ENCODE measurements around the gene WDR64.

Gene WDR64

DNA sequence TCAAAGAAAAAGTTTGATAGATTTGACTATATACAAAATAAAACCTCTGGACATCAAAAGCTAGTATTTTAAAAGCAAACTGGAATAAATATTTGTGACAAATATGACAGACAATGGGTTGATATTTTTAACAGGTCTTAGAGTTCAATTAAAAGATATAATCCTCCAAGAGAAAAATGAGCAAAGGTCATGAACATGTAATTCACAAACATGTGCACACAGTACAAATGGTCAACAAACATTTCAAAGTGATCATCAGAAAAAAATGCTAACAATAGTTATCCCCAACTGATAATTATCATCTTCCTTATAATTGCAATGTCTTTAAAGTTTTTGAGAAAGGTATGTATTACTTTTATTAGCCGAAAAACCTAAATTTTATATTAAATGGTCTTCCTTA, 32.0 kb downstream of the WDR64 start:
- TF ChIP-seq POLR2A (IDR thresholded peaks at IDR 0.05; ENCODE audit: extremely low read depth, insufficient read length) (no peak), MYC (IDR thresholded peaks at IDR 0.05; ENCODE audit: low read depth, low read length) (no peak), CTCF (IDR thresholded peaks at IDR 0.05; ENCODE audit: low read depth, low read length) (no peak)
- TF ChIP-seq, protein P1, sequence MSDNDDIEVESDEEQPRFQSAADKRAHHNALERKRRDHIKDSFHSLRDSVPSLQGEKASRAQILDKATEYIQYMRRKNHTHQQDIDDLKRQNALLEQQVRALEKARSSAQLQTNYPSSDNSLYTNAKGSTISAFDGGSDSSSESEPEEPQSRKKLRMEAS (IDR thresholded peaks at IDR 0.05; ENCODE audit: low read depth, low read length) = no peak
- no peak for DNase-seq (ENCODE audit: low read depth)
- H3K4me3 ChIP-seq (ENCODE audit: low read depth, low read length) = no peak overlapping the region

GRCh38 chr1:241688940-241689368, 36.9 kb downstream of the WDR64 start:
- H3K4me3 ChIP-seq (ENCODE audit: low read depth, low read length) = no peak overlapping the region
- no peak for TF ChIP-seq POLR2A (IDR thresholded peaks at IDR 0.05; ENCODE audit: extremely low read depth, insufficient read length)
- TF ChIP-seq, protein P1 (IDR thresholded peaks at IDR 0.05; ENCODE audit: low read depth, low read length) = no peak
- no peak for TF ChIP-seq MYC (IDR thresholded peaks at IDR 0.05; ENCODE audit: low read depth, low read length)
- TF ChIP-seq CTCF (IDR thresholded peaks at IDR 0.05; ENCODE audit: low read depth, low read length) = no peak
- DNase-seq (ENCODE audit: low read depth) = no peak

DNA sequence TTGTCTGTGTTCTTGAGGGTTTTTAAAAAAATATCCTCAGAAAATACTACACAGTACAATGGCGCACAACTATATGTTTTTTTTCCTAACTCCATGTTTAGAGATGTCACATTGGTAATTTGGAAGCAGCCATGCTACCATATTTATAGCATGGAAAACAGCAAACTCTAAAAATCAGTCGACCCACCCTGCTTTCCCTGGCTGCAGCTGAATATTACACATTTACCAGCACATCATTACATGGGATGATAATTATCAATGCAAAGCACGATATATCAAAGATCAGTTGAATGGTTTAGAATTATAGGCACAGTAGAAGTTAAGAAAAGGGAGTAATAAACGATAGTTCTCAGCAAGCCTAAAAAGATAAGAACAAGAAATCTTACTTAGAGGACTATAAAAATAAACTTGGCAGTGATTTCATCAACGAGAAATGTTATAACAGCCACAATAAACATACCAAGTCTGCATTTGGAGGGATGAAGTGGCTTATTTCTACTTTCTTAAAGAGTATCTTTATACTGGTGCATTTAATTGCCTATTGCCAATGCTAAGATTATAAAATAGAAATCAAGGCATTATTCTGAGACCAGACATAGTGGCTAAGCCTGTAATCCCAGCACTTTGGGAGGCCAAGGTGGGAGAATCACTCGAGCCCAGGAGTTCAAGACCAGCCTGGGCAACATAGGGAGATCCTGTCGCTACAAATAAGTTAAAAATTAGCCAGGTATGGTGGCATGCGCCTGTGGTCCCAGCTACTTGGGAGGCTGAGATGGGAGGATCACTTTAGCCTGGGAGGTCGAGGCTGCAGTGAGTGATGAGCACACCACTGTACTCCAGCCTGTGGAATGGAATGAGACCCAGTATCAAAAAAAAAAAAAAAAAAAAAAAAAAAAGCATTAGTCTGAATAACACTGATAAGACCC, 43.4 kb downstream of the WDR64 start:
- TF ChIP-seq, protein P1 (IDR thresholded peaks at IDR 0.05; ENCODE audit: low read depth, low read length) = no peak
- TF ChIP-seq CTCF (IDR thresholded peaks at IDR 0.05; ENCODE audit: low read depth, low read length) (no peak), POLR2A (IDR thresholded peaks at IDR 0.05; ENCODE audit: extremely low read depth, insufficient read length) (no peak), MYC (IDR thresholded peaks at IDR 0.05; ENCODE audit: low read depth, low read length) (no peak)
- H3K4me3 ChIP-seq (ENCODE audit: low read depth, low read length) = no peak overlapping the region
- no peak for DNase-seq (ENCODE audit: low read depth)

- DNase-seq (ENCODE audit: low read depth) = no peak
- H3K4me3 ChIP-seq (ENCODE audit: low read depth, low read length) = no peak overlapping the region
- no peak for TF ChIP-seq CTCF (IDR thresholded peaks at IDR 0.05; ENCODE audit: low read depth, low read length)
Observed at GRCh38 chr1:241696172-241696814, 44.2 kb downstream of the WDR64 start.

GRCh38 chr1:241696815-241697639, 44.9 kb downstream of the WDR64 start:
- no peak for DNase-seq (ENCODE audit: low read depth)
- no peak overlapping the region for H3K4me3 ChIP-seq (ENCODE audit: low read depth, low read length)
- TF ChIP-seq, protein P1 (IDR thresholded peaks at IDR 0.05; ENCODE audit: low read depth, low read length) = no peak
- no peak for TF ChIP-seq CTCF (IDR thresholded peaks at IDR 0.05; ENCODE audit: low read depth, low read length)

All from NB4 (cell line).